ENCODE data around the gene NLGN2.
A peak's percentile ranks its signal among the peaks of the same experiment; 100 is the strongest.

NLGN2 gene

DNA sequence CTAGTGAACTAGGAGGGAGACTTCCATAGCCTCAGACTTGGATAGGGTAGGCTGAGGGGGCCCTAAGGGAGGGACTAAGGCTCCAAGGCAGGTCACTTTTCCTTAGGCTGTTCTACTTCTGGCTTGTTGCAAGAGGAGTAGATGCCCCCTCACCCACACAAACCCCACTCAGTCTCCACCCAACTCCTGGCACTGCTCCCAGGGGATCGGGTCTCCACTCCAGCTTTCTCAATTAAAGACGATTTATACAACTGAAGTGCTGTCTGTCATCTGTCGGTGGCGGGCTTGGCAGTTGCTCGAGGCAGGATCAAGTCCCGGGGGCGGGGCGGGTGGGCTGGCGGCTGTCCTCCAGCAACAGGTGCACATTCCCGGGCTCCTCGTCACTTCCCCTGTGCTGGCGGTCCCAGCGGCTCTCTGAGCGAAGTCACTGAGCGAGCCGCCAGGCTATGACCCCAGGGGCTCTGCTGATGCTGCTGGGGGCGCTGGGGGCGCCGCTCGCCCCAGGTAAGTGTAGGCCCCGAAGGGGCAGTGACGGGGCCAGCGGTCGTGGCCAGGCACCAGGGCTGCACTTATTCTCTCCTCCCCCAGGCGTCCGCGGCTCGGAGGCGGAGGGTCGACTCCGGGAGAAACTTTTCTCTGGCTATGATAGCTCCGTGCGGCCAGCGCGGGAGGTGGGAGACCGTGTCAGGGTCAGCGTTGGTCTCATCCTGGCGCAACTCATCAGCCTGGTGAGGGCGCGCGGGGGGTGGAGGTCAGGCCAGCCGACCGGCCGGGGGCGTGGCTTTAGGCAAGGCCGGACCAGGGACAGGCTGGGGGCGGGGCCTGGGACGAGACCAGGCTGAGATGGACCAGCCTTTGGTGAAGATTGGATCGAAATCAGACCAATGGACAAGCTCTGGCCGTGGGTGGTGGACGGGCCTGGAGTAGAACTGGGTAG lies 37.3 kb downstream of the NLGN2 start, which contains the start of gene CHRNB1:
Gene CHRNB1, plus strand, starts transcription at position 380 of the 937 bp plus-strand sequence. Its CDS starts 67 bp downstream, at position 447.
- DNase-seq (ENCODE audit: low spot score): peak; percentile 80
- in situ Hi-C loops (cut with MboI; ENCODE audit: low sequenced_read_pairs, unreplicated experiment): no loop called here
- TF ChIP-seq, protein P1, sequence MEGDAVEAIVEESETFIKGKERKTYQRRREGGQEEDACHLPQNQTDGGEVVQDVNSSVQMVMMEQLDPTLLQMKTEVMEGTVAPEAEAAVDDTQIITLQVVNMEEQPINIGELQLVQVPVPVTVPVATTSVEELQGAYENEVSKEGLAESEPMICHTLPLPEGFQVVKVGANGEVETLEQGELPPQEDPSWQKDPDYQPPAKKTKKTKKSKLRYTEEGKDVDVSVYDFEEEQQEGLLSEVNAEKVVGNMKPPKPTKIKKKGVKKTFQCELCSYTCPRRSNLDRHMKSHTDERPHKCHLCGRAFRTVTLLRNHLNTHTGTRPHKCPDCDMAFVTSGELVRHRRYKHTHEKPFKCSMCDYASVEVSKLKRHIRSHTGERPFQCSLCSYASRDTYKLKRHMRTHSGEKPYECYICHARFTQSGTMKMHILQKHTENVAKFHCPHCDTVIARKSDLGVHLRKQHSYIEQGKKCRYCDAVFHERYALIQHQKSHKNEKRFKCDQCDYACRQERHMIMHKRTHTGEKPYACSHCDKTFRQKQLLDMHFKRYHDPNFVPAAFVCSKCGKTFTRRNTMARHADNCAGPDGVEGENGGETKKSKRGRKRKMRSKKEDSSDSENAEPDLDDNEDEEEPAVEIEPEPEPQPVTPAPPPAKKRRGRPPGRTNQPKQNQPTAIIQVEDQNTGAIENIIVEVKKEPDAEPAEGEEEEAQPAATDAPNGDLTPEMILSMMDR (IDR thresholded peaks at IDR 0.05; ENCODE audit: borderline replicate concordance, control extremely low read depth, extremely low read depth, insufficient read depth, missing control alignments): no peak

- DNase-seq (ENCODE audit: low spot score): peak; percentile 66
Measured at GRCh38 chr17:7445619-7445968, 37.9 kb downstream of the NLGN2 start.

GRCh38 chr17:7448461-7448860 lies 40.8 kb downstream of the NLGN2 start:
- in situ Hi-C loops (cut with MboI; ENCODE audit: low sequenced_read_pairs, unreplicated experiment): no loop called here
- DNase-seq (ENCODE audit: low spot score): no peak
- TF ChIP-seq, protein P1 (IDR thresholded peaks at IDR 0.05; ENCODE audit: borderline replicate concordance, control extremely low read depth, extremely low read depth, insufficient read depth, missing control alignments): no peak

More at GRCh38 chr17:7445619-7445968, 37.9 kb downstream of the NLGN2 start:
- in situ Hi-C loops (cut with MboI; ENCODE audit: low sequenced_read_pairs, unreplicated experiment): no loop called here
- TF ChIP-seq, protein P1 (IDR thresholded peaks at IDR 0.05; ENCODE audit: borderline replicate concordance, control extremely low read depth, extremely low read depth, insufficient read depth, missing control alignments): no peak

- in situ Hi-C loops (cut with MboI; ENCODE audit: low sequenced_read_pairs, unreplicated experiment): no loop called here
- TF ChIP-seq, protein P1 (IDR thresholded peaks at IDR 0.05; ENCODE audit: borderline replicate concordance, control extremely low read depth, extremely low read depth, insufficient read depth, missing control alignments): no peak
- DNase-seq (ENCODE audit: low spot score): no peak
Measured at GRCh38 chr17:7459961-7460545, 52.4 kb downstream of the NLGN2 start.

DNA sequence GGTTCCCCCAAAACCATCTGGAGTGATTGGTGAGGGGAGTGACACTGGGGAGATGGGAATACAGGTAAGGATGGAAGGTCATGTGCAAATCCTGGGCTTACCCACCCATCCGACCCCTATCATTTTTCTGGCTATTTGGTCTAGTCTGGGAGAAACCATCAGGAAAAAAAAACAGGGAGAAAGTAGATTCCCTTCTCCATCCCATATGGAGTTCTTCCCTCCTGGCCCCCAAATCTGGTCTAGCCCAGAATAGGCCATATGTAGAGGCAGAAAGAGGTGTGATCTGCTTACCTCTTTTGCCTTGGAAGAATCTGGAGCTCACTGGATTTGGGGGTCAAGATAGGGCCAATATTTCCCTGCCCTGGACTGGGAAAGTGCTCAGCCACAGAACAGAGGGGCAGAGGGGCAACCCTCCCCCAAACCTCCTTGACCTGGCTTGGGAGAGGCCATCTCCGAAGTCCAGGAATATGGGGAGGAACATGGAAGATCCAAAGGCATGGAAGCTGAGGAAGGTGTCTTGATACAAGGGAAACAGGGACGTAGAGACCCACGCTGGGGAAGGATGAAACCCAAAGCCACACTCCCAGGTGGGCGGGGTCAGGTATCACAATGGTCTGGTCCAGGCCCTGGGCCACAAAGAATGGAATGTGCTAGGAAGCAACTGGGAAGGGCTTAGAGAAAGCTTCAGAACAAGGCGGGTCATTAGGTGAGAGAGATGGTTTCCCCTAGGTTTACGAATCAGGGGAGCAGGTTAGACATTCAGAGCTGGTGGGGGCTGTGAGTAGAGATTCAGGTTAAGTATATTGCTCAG lies 53.4 kb downstream of the NLGN2 start:
- in situ Hi-C loops (cut with MboI; ENCODE audit: low sequenced_read_pairs, unreplicated experiment): no loop called here
- no peak for DNase-seq (ENCODE audit: low spot score)
- TF ChIP-seq, protein P1 (IDR thresholded peaks at IDR 0.05; ENCODE audit: borderline replicate concordance, control extremely low read depth, extremely low read depth, insufficient read depth, missing control alignments): no peak

Data from GM13976 (cell line).